Kidney (tissue), 14 donors: Measurements from ENCODE around the gene GSDME. TPM values are rescaled to one million over a fixed set of nuclear protein-coding genes. Genes with fewer than 3 reads are reported as not detected.

ENCODE experiments used
- DNase-seq, 5 donors: peaks; one replicate each; pipeline ENCODE4 v3.0.0-alpha.2; 2013 to 2020
- FAIRE-seq: peaks from 2 replicates; lab custom pipeline; 2012; peaks lifted over from hg19 to GRCh38; lab: Jason Lieb, UNC
- H3K27ac ChIP-seq, 2 donors: one replicate each; pipeline ENCODE4 v1.7.0; 2013; ENCODE audit warnings: low read depth in 2 of 2, low read length in 2 of 2, inconsistent platforms in 1 of 2
- H3K27me3 ChIP-seq: one replicate; pipeline ENCODE4 v1.7.1; 2013; ENCODE audit warnings: low read length, inconsistent platforms; ENCODE audit not compliant: control insufficient read depth, insufficient read depth
- H3K36me3 ChIP-seq, 3 donors: one replicate each; pipeline versions ENCODE4 v1.7.0 to v1.7.1; 2013; ENCODE audit warnings: low read length in 3 of 3, control low read depth in 1 of 3, inconsistent platforms in 1 of 3; ENCODE audit not compliant: insufficient read depth in 3 of 3, control insufficient read depth in 2 of 3
- H3K4me1 ChIP-seq, 3 donors: one replicate each; pipeline versions ENCODE4 v1.7.0 to v1.7.1; 2013; ENCODE audit warnings: low read length in 3 of 3, inconsistent platforms in 1 of 3, low read depth in 1 of 3; ENCODE audit not compliant: control insufficient read depth in 2 of 3, insufficient read depth in 2 of 3
- H3K4me3 ChIP-seq, 3 donors: one replicate each; pipeline versions ENCODE4 v1.7.0 to v1.8.1; 2013; ENCODE audit warnings: low read length in 3 of 3, control low read depth in 1 of 3, inconsistent platforms in 1 of 3
- H3K9ac ChIP-seq, 3 donors: one replicate each; pipeline versions ENCODE4 v1.7.0 to v1.7.1; 2013; ENCODE audit warnings: low read length in 3 of 3, control low read depth in 1 of 3, inconsistent platforms in 1 of 3
- H3K9me3 ChIP-seq, 3 donors: one replicate each; pipeline versions ENCODE4 v1.7.0 to v1.7.1; 2013; ENCODE audit warnings: low read length in 3 of 3, control low read depth in 1 of 3, inconsistent platforms in 1 of 3; ENCODE audit not compliant: control insufficient read depth in 2 of 3, insufficient read depth in 1 of 3
- CTCF ChIP-seq: IDR thresholded peaks from 3 replicates; pipeline ENCODE4 v1.5.1; 2012; ENCODE audit warnings: mild to moderate bottlenecking, moderate library complexity, borderline replicate concordance; ENCODE audit not compliant: insufficient read depth; ENCODE audit errors: extremely low read depth
- intact Hi-C: fragments of 100-400 bp; cut with DNase I; formaldehyde crosslinking; loops from one replicate; pipeline ENCODE4 v1.11.1; 2022
- polyA plus RNA-seq: library from polyadenylated mRNA; stranded (reverse); fragments of 350-450 nt; fragmentation: Illumina TruSeq; extraction: RNeasy Lipid Tissue Mini Kit (QIAGEN cat#74804); gene quantifications from one replicate; pipeline ENCODE4 v1.2.3, GENCODE V29; 2014; ENCODE audit warnings: low read depth, low replicate concordance; ENCODE audit not compliant: insufficient read depth
- total RNA-seq: library from RNA; stranded (reverse); fragmentation: NEBNext Ultra II Directional; extraction: Animal tissue kit (Norgen Biotek cat#: 25700); gene quantifications from one replicate; pipeline ENCODE4 v1.2.1, GENCODE V29; 2021
- donor health status: control.
- donor health status: control.
- donor health status: control.
- donor health status: control.
- donor health status: control.
- donor health status: DM: yes; HTN: yes; CAD: no.
- donor health status: Normal renal cell carcinoma (clear cell type).

GSDME gene
- total and polyA plus RNA-seq, 2 donors from 2014 or later: 11.7 to 16.8 TPM

- DNase-seq (no peak), FAIRE-seq (no peak)
- no peak overlapping the region for H3K9ac ChIP-seq
- no peak overlapping the region for H3K27ac ChIP-seq
- intact Hi-C loops: no loop called here
- no peaks in the 10 kb centered on the region for H3K4me1 ChIP-seq
- no peak overlapping the region for H3K4me3 ChIP-seq
- H3K27me3 ChIP-seq: no peaks in the 10 kb centered on the region
- no peaks in the 10 kb centered on the region for H3K9me3 ChIP-seq
- H3K36me3 ChIP-seq: no peaks in the 10 kb centered on the region
- TF ChIP-seq CTCF: no peak
Observed at GRCh38 chr7:24784277-24784676, 27.0 kb upstream of the GSDME start.

GRCh38 chr7:24783698-24784097 is 26.4 kb upstream of the GSDME start:
- no peak for TF ChIP-seq CTCF
- Histone ChIP-seq H3K27ac (no peak overlapping the region), H3K4me1 (no peaks in the 10 kb centered on the region), H3K36me3 (no peaks in the 10 kb centered on the region), H3K9me3 (no peaks in the 10 kb centered on the region), H3K27me3 (no peaks in the 10 kb centered on the region), H3K9ac (no peak overlapping the region), H3K4me3 (no peak overlapping the region)
- DNase-seq (no peak), FAIRE-seq (no peak)
- intact Hi-C loops: no loop called here

- intact Hi-C loops: no loop called here
Observed at GRCh38 chr7:24781106-24781505, 23.8 kb upstream of the GSDME start.

More at GRCh38 chr7:24781106-24781505, 23.8 kb upstream of the GSDME start:
- no peak for FAIRE-seq
- Histone ChIP-seq H3K9me3 (no peaks in the 10 kb centered on the region), H3K27ac (no peak overlapping the region), H3K4me3 (no peak overlapping the region), H3K4me1 (no peaks in the 10 kb centered on the region), H3K9ac (no peak overlapping the region), H3K27me3 (no peaks in the 10 kb centered on the region), H3K36me3 (no peaks in the 10 kb centered on the region)
- TF ChIP-seq CTCF: no peak
- DNase-seq: no peak
